GM19240 (cell line): ENCODE measurements around the gene DNAJC27.

ENCODE experiments used
- DNase-seq: peaks from one replicate; pipeline ENCODE4 v3.0.0; 2011; ENCODE audit warnings: low spot score; ENCODE audit not compliant: insufficient read length

Gene DNAJC27

GRCh38 chr2:24908461-24908901, 63.3 kb downstream of the DNAJC27 start:
- DNase-seq: no peak

- no peak for DNase-seq
Measured at GRCh38 chr2:24907116-24907515, 64.6 kb downstream of the DNAJC27 start.

DNA sequence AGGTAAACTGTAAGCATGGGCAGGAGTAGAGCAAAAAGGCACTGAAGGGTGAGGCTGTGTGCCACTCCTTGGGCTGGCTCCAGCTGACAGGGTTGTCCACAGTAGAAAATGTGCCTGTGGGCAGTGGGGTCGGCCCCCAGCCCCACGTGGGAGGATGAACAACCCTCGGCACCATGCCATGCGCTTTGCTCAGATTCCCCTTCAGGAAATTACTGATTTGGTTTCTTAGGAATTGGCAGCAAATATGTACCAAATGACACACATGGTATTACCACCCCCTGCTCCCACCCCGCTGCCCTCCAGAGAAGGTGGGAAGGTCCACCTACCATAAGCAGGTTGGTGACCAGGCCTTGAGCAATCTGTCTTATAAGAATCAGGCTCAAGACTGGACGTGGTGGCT, 65.3 kb downstream of the DNAJC27 start:
- DNase-seq: no peak

DNA sequence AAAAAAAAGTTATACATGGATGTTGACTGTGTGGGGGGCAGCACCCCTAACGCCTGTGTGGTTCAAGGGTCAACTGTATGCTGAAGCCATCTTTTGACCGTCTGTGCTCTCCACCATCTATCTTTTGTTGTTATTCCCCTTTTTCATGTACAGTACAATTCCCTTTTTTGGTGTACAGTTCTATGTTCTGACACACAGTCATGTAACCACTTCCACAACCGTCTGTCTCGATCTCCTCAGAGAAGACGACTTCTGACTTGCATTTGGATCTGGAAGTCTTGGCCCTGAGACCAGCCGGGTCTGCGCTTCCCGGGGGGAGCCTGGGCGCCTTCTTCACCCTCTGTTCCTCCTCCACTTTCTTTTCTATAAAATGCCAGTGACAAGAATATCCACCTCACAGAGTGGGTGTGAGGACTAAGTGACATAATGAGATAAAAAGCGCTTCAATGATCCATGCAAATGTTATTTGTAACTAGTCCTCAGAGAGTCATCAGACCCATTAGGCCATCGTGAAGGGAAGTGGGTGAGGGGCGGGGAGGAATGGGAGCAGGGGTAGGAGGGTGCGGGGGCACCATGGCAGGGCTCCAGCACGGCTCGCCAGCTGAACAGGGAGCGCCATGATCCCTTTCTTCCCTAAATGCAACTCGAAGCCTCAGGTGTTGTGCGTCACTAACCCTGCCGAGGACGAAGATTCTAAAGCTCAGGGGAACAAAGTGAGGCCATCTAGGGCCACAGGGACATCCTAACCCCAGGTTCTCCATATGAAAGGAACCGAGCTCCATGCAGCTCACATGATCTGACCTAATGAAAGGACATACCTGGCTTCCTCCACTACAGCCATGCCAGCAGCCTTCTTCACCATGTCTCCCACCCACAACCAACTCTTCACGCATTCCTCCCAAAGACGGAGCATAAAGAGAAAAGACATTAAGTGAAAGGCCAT, 68.3 kb downstream of the DNAJC27 start:
- no peak for DNase-seq

DNA sequence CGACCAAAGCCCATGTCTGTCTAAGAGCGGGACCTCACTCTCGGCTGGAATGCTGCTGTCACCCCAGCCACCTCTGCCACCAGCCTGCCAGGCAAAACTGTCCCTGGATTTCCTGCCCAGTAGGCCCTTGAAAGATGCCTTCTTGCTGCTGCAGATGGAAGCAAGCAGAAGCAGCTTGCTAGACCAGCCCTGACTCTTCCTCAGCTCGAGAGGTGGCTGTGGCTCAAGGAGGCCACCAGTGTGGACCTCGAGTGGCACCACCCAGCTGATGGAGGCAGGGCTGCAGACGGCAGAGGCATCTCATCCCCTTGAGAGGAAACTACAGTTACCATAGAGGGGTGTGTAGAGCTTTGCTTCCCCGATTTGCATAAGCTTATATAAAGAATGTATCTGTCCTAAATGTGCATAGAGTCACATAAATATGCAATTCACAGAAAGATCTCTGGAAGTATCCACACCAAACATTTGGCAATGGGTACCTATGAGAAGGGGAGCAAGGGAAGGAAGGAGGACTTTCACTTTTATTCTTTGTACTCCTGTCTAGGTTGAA, 72.3 kb downstream of the DNAJC27 start:
- no peak for DNase-seq

GRCh38 chr2:24898122-24899109, 73.3 kb downstream of the DNAJC27 start:
- DNase-seq: no peak

GRCh38 chr2:24894750-24895149, 77.0 kb downstream of the DNAJC27 start:
- DNase-seq: no peak

DNA sequence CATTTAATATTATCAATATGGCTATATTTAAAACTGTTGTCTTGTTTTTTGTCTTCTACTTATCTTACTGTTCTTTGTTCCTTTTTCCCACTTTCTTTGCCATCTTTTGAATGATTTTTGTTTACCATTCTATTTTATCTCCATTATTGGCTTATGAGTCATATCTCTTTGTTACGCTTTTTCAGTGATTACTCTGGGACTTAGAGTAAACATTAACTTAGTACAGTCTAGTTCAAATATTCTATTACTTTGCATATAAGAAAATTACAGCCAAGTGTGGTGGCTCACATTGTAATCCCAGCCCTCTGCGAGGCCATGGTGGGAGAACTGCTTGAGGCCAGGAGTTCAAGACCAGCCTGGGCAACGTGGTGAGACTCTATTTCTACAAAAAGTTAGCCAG, 77.8 kb downstream of the DNAJC27 start:
- no peak for DNase-seq
